Epithelial cell of esophagus (primary cell): ENCODE data around the gene MYOZ1.

ENCODE experiments used
- DNase-seq: peaks from one replicate; pipeline ENCODE4 v3.0.0; 2010; ENCODE audit warnings: low read depth
- H3K4me3 ChIP-seq: 2 replicates; pipeline ENCODE4 v1.5.1; 2011; ENCODE audit warnings: mild to moderate bottlenecking, low read length, control low read depth
- TF ChIP-seq, protein P1 (sequence below): IDR thresholded peaks from 2 replicates; pipeline ENCODE4 v1.5.1; 2011; ENCODE audit warnings: low read depth, mild to moderate bottlenecking, low read length, control low read depth, inconsistent platforms; ENCODE audit not compliant: insufficient read depth; ENCODE audit errors: missing control alignments

MYOZ1 gene

DNA sequence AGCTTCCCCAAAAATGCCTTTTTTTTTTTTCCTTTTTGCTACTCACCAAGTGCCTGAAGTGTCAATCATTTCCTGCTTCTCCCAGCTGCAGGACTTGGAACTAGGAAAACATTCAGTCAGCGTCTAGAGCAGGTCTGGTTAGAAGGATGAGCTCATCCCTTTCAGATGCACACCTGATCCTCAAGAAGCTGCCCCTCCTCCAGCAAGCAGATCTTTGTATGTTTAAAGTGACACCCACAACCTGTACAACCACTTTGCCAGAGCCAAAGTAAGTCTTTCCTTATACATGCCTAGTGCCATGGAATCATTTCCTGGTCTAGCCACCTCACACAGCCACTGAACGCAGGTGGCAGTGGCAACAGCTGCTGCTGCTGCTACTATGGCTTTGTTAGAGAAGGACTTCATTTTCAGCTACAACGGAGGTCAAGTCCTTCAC is 39.8 kb downstream of the MYOZ1 start:
- H3K4me3 ChIP-seq, result peak overlapping the region; percentile 33
- TF ChIP-seq, protein P1, sequence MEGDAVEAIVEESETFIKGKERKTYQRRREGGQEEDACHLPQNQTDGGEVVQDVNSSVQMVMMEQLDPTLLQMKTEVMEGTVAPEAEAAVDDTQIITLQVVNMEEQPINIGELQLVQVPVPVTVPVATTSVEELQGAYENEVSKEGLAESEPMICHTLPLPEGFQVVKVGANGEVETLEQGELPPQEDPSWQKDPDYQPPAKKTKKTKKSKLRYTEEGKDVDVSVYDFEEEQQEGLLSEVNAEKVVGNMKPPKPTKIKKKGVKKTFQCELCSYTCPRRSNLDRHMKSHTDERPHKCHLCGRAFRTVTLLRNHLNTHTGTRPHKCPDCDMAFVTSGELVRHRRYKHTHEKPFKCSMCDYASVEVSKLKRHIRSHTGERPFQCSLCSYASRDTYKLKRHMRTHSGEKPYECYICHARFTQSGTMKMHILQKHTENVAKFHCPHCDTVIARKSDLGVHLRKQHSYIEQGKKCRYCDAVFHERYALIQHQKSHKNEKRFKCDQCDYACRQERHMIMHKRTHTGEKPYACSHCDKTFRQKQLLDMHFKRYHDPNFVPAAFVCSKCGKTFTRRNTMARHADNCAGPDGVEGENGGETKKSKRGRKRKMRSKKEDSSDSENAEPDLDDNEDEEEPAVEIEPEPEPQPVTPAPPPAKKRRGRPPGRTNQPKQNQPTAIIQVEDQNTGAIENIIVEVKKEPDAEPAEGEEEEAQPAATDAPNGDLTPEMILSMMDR, result no peak
- DNase-seq, result peak; percentile 99

DNA sequence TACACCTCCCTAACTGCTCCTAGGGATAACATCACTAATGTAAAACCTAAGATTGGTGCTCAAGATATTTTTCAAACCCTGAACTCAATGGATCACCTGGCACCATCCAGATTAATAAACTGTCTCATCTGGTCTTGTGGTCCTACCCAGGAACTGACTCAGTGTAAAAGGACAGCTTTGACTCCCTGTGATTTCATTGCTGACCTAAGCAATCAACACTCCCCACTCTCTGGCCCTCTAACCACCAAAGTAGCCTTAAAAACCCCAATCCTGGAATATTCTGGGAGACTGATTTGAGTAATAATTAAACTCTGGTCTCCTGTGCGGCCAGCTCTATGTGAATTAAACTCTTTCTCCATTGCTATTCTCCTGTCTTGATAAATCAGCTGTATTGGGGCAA is 43.9 kb downstream of the MYOZ1 start:
- H3K4me3 ChIP-seq, result no peak overlapping the region
- DNase-seq, result peak; percentile 50
- TF ChIP-seq, protein P1, result no peak

DNA sequence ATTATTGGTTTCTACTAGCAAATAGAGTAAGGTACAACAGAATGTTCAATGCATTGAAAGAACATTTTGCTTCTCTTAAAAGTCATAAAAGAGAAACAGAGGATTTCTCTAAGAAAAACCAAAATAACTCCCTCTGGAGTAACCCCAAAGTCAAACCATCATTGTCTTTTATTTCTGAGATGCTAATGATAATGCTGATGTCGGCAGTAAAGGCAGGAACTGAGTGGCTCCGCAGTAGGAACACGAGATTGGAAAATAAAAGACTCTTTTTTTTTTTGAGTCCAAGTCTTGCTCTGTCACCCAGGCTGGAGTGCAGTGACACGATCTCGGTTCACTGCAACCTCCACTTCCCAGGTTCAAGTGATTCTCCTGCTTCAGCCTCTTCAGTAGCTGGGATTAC is 47.5 kb downstream of the MYOZ1 start:
- DNase-seq, result no peak
- TF ChIP-seq, protein P1, result no peak
- no peak overlapping the region for H3K4me3 ChIP-seq

DNA sequence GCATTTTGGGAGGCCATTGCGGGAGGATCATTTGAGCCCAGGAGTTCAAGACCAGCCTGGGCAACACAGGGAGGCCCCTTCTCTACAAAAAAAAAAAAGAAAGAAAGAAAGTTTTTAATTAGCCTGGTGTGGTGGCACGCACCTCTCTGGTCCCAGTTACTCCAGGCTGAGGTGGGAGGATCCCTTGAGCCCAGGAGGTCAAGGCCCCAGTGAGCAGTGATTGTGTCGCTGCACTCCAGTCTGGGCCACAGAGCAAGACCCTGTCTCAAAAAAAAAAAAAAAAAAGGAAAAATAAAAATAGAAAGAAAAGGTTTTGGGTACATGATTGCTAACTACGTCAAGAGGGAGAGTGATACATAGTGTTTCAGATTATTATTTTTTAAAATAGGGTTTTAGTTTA is 48.2 kb downstream of the MYOZ1 start:
- TF ChIP-seq, protein P1, result no peak
- no peak overlapping the region for H3K4me3 ChIP-seq

DNA sequence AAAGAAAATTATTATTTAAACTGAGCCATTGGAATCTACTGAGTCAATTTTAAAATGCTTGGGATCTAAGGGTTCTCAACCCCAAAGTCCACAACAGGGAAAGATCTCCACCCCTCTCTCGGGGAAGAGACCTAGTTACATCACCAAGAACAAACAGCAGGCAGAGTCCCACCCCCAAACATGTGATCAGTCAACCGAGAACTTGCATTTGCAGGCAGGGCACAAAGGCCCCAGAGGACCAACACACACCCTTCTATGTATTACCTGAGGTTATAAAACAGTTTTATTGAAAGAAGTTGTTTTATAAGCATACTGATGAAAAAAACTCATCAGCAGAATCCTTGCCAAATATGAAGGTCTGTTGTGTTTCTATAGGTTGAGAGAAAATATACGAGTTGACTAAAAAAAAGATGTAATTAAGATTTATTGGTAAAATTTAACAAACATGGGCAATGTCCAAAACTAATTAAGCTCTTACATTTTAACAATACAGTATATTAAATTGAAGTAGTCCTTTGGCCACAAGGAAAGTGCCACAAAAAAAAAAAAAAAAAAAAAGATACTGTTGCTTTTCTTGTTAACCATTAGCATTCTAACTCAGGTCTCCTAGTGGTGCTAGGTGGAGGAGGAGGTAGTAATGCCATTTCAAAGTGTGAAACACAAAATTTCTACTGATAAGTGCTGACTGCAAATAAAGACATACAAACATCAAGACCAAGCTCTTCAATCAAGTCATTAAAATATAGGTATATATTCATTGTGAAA is 49.2 kb downstream of the MYOZ1 start:
- peak; percentile 79 for DNase-seq
- TF ChIP-seq, protein P1, result no peak
- H3K4me3 ChIP-seq, result no peak overlapping the region

More for the DNA sequence above, 48.2 kb downstream of the MYOZ1 start:
- DNase-seq, result no peak

DNA sequence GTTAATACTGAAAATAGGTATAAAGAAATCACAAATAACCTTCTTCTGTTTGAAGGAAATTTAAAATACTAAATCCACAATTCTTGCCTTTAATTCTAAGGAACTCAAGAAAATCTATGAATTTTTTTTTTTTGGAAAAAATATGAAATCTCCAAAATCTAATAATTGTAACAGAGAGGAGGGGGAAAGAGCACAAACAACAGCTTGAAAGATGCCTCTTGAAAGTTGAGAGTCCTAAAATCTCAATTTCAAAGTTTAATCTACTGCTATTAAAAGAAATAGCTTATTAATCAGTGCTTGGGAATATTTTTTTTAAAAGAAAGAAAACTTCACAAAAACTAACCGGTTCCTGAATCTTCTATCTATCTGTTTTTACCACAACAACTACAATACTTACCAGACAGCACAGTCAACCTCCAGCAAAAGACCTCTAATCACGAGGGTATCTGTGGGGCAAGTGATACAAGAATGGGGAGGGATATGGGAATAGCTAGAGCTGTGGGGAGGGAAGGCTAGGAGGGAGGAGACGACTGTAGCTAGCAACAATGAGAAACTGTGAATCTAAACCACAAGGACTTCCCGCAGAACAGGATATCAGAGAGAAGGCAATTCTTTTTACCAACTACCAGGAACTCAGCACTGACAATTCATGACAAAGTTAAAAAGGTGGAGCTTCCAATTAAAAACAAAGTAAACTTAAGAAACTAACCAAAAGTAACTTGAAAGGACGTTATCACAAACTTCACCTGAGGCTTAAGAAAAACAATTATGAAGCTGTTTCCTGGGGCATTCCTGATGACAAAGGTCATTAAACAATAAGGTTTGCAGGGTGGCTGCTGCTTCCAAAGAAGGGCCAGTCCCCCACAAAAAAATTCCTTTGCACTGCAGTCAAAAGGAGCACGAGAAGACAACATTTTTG is 50.1 kb downstream of the MYOZ1 start, which contains the start of gene USP54:
USP54 (minus strand) TSS at position 462 of the 919 bp plus-strand sequence. CDS start 15,684 bp downstream, outside the sequence.
- TF ChIP-seq, protein P1, result no peak
- peak; percentile 74 for DNase-seq
- peak within 1 kb of the TSS; percentile 1 for H3K4me3 ChIP-seq
